ENCODE measurements around the gene PCID2. TPM values are rescaled to one million over a fixed set of nuclear protein-coding genes. Genes with fewer than 3 reads are reported as not detected.

The PCID2 gene

Small RNA genes within 50 kb of the gene (small RNA-seq; reads per million reads assigned to genes)
- gene AL137002.1, result not detected
